Mesodermal cell (in vitro differentiated cells): ENCODE data around the gene ARPC1B. TPM values are rescaled to one million over a fixed set of nuclear protein-coding genes. Genes with fewer than 3 reads are reported as not detected.
"Not testable (repeated sequence)": the region's sequence is repeated elsewhere in the genome, so short reads cannot be mapped to it uniquely, and the experiment has no call there.

Experiments used
- H3K27ac ChIP-seq: 2 replicates; pipeline ENCODE4 v1.7.0; 2013; ENCODE audit warnings: mild to moderate bottlenecking, low read depth, low read length, moderate library complexity; ENCODE audit not compliant: severe bottlenecking
- H3K36me3 ChIP-seq: 2 replicates; pipeline ENCODE4 v1.7.1; 2013; ENCODE audit warnings: mild to moderate bottlenecking, low read length, moderate library complexity; ENCODE audit not compliant: control insufficient read depth, insufficient read depth
- H3K4me1 ChIP-seq: one replicate; pipeline ENCODE4 v1.7.1; 2013; ENCODE audit warnings: mild to moderate bottlenecking, low read length; ENCODE audit not compliant: insufficient read depth, control insufficient read depth, poor library complexity, severe bottlenecking
- H3K4me3 ChIP-seq: 2 replicates; pipeline ENCODE4 v1.7.0; 2013; ENCODE audit warnings: low read length, control low read depth, mild to moderate bottlenecking; ENCODE audit not compliant: insufficient read depth, poor library complexity, severe bottlenecking; ENCODE audit errors: extremely low read depth
- H3K9me3 ChIP-seq: 2 replicates; pipeline ENCODE4 v1.7.1; 2013; ENCODE audit warnings: mild to moderate bottlenecking, low read length, moderate library complexity; ENCODE audit not compliant: control insufficient read depth
- WGBS, 2 experiments: methylation state at CpG; one replicate each; pipeline ENCODE4 v1.1.5; 2013; ENCODE audit warnings: missing lambda C conversion rate in 2 of 2; ENCODE audit not compliant: insufficient coverage in 2 of 2; 5-methylcytosine and 5-hydroxymethylcytosine counted together
- polyA plus RNA-seq, 2 experiments: library from polyadenylated mRNA; stranded (reverse); fragments of 50-300 nt; gene quantifications; one replicate each; pipeline ENCODE4 v1.2.3, GENCODE V29; 2013

Gene ARPC1B
- polyA plus RNA-seq (2013, experiment 1 of 2) = 162 TPM
- polyA plus RNA-seq (2013, experiment 2 of 2) = 149 TPM

GRCh38 chr7:99374111-99375064 lies at the start of gene ARPC1B:
TSS of gene ARPC1B (plus strand) at chr7:99374730. CDS start at chr7:99385715, 10,985 bp downstream.
- H3K27ac ChIP-seq = peak within 1 kb of the TSS; percentile 2

GRCh38 chr7:99325001-99325493 lies 49.5 kb upstream of the ARPC1B start:
- WGBS, 2 experiments = 42% methylated on average over 12 to 13 of the region's 14 CpGs
- Histone ChIP-seq H3K27ac (no peak overlapping the region), H3K9me3 (no peaks in the 10 kb centered on the region), H3K4me3 (peak overlapping the region; percentile 99), H3K4me1 (peaks cover 9% of the 10 kb centered on the region), H3K36me3 (peaks cover 11% of the 10 kb centered on the region)

More at GRCh38 chr7:99374111-99375064, at the start of gene ARPC1B:
- 1 to 2% methylated on average over 37 to 55 of the region's 95 CpGs for WGBS, 2 experiments
- peaks cover 22% of the 10 kb centered on the region for H3K36me3 ChIP-seq
- peak within 1 kb of the TSS; percentile 72 for H3K4me3 ChIP-seq
- H3K9me3 ChIP-seq = no peaks in the 10 kb centered on the region
- peaks cover 21% of the 10 kb centered on the region for H3K4me1 ChIP-seq

- 0% methylated on average over 72 to 82 of the region's 82 CpGs for WGBS, 2 experiments
- Histone ChIP-seq H3K27ac (peak within 1 kb of the TSS; percentile 69), H3K36me3 (peaks cover 15% of the 10 kb centered on the region), H3K9me3 (no peaks in the 10 kb centered on the region), H3K4me1 (peaks cover 9% of the 10 kb centered on the region), H3K4me3 (peak within 1 kb of the TSS; percentile 99)
Observed at GRCh38 chr7:99325592-99326407, 48.7 kb upstream of the ARPC1B start, which contains the start of gene ARPC1A. TSS of gene ARPC1A (plus strand) at chr7:99325898. CDS start at chr7:99333354, 7,456 bp downstream.

GRCh38 chr7:99326408-99326782 lies 48.1 kb upstream of the ARPC1B start:
- Histone ChIP-seq H3K4me3 (peak overlapping the region; percentile 99), H3K4me1 (peaks cover 9% of the 10 kb centered on the region), H3K27ac (no peak overlapping the region), H3K36me3 (peaks cover 18% of the 10 kb centered on the region), H3K9me3 (no peaks in the 10 kb centered on the region)
- 5 to 9% methylated on average over 7 to 10 of the region's 10 CpGs for WGBS, 2 experiments

- not testable (repeated sequence) for H3K4me1 ChIP-seq, H3K4me3 ChIP-seq, H3K27ac ChIP-seq, H3K9me3 ChIP-seq
- H3K36me3 ChIP-seq = peaks cover 49% of the 10 kb centered on the region
- 87 to 92% methylated on average over 6 to 7 of the region's 8 CpGs for WGBS, 2 experiments
Observed at GRCh38 chr7:99330314-99330961, 44.1 kb upstream of the ARPC1B start.

GRCh38 chr7:99331002-99331401 lies 43.5 kb upstream of the ARPC1B start:
- no peaks in the 10 kb centered on the region for H3K9me3 ChIP-seq
- peaks cover 54% of the 10 kb centered on the region for H3K36me3 ChIP-seq
- peaks cover 4% of the 10 kb centered on the region for H3K4me1 ChIP-seq
- no peak overlapping the region for H3K27ac ChIP-seq
- no CpG with 5 or more reads among the region's 2 CpGs for WGBS, 2 experiments
- no peak overlapping the region for H3K4me3 ChIP-seq

- H3K36me3 ChIP-seq = peaks cover 89% of the 10 kb centered on the region
- no peak overlapping the region for H3K27ac ChIP-seq
- 100% methylated on average over 1 to 2 of the region's 3 CpGs for WGBS, 2 experiments
- no peak overlapping the region for H3K4me3 ChIP-seq
- H3K4me1 ChIP-seq = no peaks in the 10 kb centered on the region
- H3K9me3 ChIP-seq = no peaks in the 10 kb centered on the region
Observed at GRCh38 chr7:99339595-99339994, 34.9 kb upstream of the ARPC1B start.

GRCh38 chr7:99340659-99341058 lies 33.9 kb upstream of the ARPC1B start:
- WGBS, 2 experiments = 92 to 100% methylated on average over 1 of the region's 3 CpGs
- H3K36me3 ChIP-seq = peaks cover 89% of the 10 kb centered on the region
- H3K9me3 ChIP-seq = no peaks in the 10 kb centered on the region
- H3K4me1 ChIP-seq = no peaks in the 10 kb centered on the region
- no peak overlapping the region for H3K27ac ChIP-seq
- H3K4me3 ChIP-seq = no peak overlapping the region

GRCh38 chr7:99344061-99344647 lies 30.4 kb upstream of the ARPC1B start:
- Histone ChIP-seq H3K27ac (no peak overlapping the region), H3K36me3 (peaks cover 93% of the 10 kb centered on the region), H3K4me3 (no peak overlapping the region), H3K4me1 (no peaks in the 10 kb centered on the region), H3K9me3 (no peaks in the 10 kb centered on the region)
- 95 to 98% methylated on average over 12 of the region's 13 CpGs for WGBS, 2 experiments

GRCh38 chr7:99350641-99351040 lies 23.9 kb upstream of the ARPC1B start:
- not testable (repeated sequence) for H3K9me3 ChIP-seq, H3K4me1 ChIP-seq, H3K4me3 ChIP-seq, H3K27ac ChIP-seq
- H3K36me3 ChIP-seq = peaks cover 88% of the 10 kb centered on the region
- WGBS, 2 experiments = 91 to 100% methylated on average over 1 to 3 of the region's 3 CpGs
